ENCODE data around the gene GOLPH3.

- TF ChIP-seq CTCF (IDR thresholded peaks at IDR 0.05) (no peak), POLR2A (IDR thresholded peaks at IDR 0.05; ENCODE audit: low read depth) (no peak), EP300 (IDR thresholded peaks at IDR 0.05) (no peak), POLR2AphosphoS5 (IDR thresholded peaks at IDR 0.05) (no peak)
Observed at GRCh38 chr5:32098890-32099310, 75.2 kb downstream of the GOLPH3 start.
